Progenitor cell of endocrine pancreas (in vitro differentiated cells): ENCODE results near the gene ITGB6. TPM values are rescaled to one million over a fixed set of nuclear protein-coding genes. Genes with fewer than 3 reads are reported as not detected.

Experiments
- DNase-seq: peaks from one replicate; pipeline ENCODE4 v3.0.0; 2021; ENCODE audit warnings: low spot score; ENCODE audit not compliant: unreplicated experiment
- H3K27ac Mint-ChIP-seq: 2 replicates; pipeline ENCODE4 v1.8.0; 2021; ENCODE audit warnings: mild to moderate bottlenecking, moderate library complexity, mixed read lengths
- H3K27me3 Mint-ChIP-seq: 2 replicates; pipeline ENCODE4 v1.8.0; 2021; ENCODE audit warnings: mixed read lengths
- H3K36me3 Mint-ChIP-seq: 2 replicates; pipeline ENCODE4 v1.8.0; 2022; ENCODE audit warnings: mixed read lengths; ENCODE audit not compliant: insufficient read depth
- H3K4me1 Mint-ChIP-seq: 2 replicates; pipeline ENCODE4 v1.8.0; 2021; ENCODE audit warnings: low read depth, mixed read lengths
- H3K4me3 Mint-ChIP-seq: 2 replicates; pipeline ENCODE4 v1.8.0; 2021; ENCODE audit warnings: low read depth, mild to moderate bottlenecking, moderate library complexity, mixed read lengths
- H3K9me3 Mint-ChIP-seq: 2 replicates; pipeline ENCODE4 v1.8.0; 2021; ENCODE audit warnings: low read depth, mixed read lengths
- CTCF ChIP-seq: fragments of 200-600 bp; sonication (generic); IDR thresholded peaks from one replicate; pipeline ENCODE4 v1.5.0; 2021; ENCODE audit warnings: antibody characterized with exemption, mild to moderate bottlenecking; ENCODE audit not compliant: unreplicated experiment
- long read RNA-seq: library from polyadenylated mRNA; unstranded; transcript quantifications from one replicate; pipeline ENCODE4 v2.0.0, GENCODE V29; 2020
- total RNA-seq: library from RNA; stranded (reverse); gene quantifications from 2 replicates; pipeline ENCODE4 v1.2.1, GENCODE V29; 2021

The ITGB6 gene
- total RNA-seq = 6.7 and 7.0 TPM in 2 replicates
- long read RNA-seq, full-length matches to known transcripts = 1 of 25 reads
- long read RNA-seq, partial matches to known transcripts = 18 of 25 reads
- long read RNA-seq, other reads (novel, unspliced or antisense) = 6 of 25 reads

- H3K36me3 Mint-ChIP-seq = no peaks in the 10 kb centered on the region
- peak within 1 kb of the TSS; percentile 98 for H3K27ac Mint-ChIP-seq
- peaks cover 22% of the 10 kb centered on the region for H3K4me1 Mint-ChIP-seq
- peak within 1 kb of the TSS; percentile 69 for H3K4me3 Mint-ChIP-seq
- H3K27me3 Mint-ChIP-seq = no peaks in the 10 kb centered on the region
- H3K9me3 Mint-ChIP-seq = no peaks in the 10 kb centered on the region
- no peak for TF ChIP-seq CTCF
- DNase-seq = no peak
These were observed at the start of gene ITGB6 for GRCh38 chr2:160199683-160200389. Gene ITGB6, minus strand, starts transcription at chr2:160200272. Its CDS starts 209 bp downstream, at chr2:160200063.

GRCh38 chr2:160247296-160248035 is 47.4 kb upstream of the ITGB6 start:
- Mint-ChIP-seq H3K27me3 (no peaks in the 10 kb centered on the region), H3K4me1 (peaks cover 10% of the 10 kb centered on the region), H3K9me3 (no peaks in the 10 kb centered on the region), H3K27ac (no peak overlapping the region), H3K36me3 (no peaks in the 10 kb centered on the region), H3K4me3 (no peak overlapping the region)
- DNase-seq = no peak
- TF ChIP-seq CTCF = no peak

DNA sequence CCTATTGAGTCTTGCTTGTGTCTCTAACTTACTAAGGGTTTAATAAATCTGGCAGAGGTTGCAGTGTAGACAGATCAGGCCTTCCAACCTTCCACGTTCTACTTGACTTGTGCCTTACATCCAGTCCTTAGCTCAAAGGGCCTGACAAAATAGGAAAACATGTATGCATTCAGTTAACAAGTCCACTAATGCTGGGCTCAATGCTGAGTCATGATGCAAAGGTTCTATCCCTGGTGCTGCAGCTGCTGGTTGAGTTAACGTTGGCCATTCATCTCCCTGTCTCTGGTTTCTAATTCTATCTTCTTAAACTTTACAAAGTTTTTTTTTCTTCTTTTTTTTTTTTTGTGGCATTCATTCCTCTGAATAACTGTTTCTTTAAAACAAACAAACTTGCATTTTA is 46.3 kb upstream of the ITGB6 start:
- DNase-seq = no peak
- no peak overlapping the region for H3K4me3 Mint-ChIP-seq
- no peaks in the 10 kb centered on the region for H3K9me3 Mint-ChIP-seq
- no peak for TF ChIP-seq CTCF
- H3K27me3 Mint-ChIP-seq = no peaks in the 10 kb centered on the region
- no peaks in the 10 kb centered on the region for H3K36me3 Mint-ChIP-seq
- no peak overlapping the region for H3K27ac Mint-ChIP-seq
- peaks cover 16% of the 10 kb centered on the region for H3K4me1 Mint-ChIP-seq

DNA sequence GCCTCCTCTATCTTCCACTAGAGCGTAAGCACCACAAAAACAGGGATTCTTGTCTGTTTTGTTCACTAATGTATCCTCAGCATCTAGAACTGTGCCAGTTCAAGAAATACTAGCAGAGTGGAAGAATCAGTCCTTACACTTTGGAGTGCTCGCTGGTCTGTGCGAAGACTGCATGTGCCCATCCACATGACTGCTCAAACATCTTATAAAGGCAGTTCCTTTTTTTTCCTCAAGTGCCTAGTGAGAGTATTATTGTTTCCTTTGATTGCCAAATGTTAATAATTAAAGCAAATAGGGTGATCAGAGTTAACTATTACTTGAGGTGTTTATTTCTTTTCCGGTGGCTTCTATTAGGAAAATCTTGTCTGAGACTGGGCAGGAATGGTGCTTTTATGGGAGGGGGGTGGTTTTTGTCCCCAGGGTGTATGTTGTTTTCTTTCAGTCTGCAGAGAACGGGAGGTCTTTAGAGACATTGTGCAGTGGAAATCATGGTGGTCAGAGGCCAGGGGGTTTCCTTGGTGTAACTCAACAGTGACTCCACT is 45.6 kb upstream of the ITGB6 start:
- Mint-ChIP-seq H3K27me3 (no peaks in the 10 kb centered on the region), H3K27ac (no peak overlapping the region), H3K4me3 (no peak overlapping the region)

More for the DNA sequence above, 45.6 kb upstream of the ITGB6 start:
- Mint-ChIP-seq H3K4me1 (peaks cover 16% of the 10 kb centered on the region), H3K9me3 (no peaks in the 10 kb centered on the region), H3K36me3 (no peaks in the 10 kb centered on the region)
- no peak for DNase-seq
- TF ChIP-seq CTCF = no peak
